K562 (cell line): ENCODE results near the gene RSPH9. TPM values are rescaled to one million over a fixed set of nuclear protein-coding genes. Genes with fewer than 3 reads are reported as not detected.
"Not testable (repeated sequence)": the region's sequence is repeated elsewhere in the genome, so short reads cannot be mapped to it uniquely, and the experiment has no call there.

Experiments
- ATAC-seq: fragments of 200-7000 bp; cut with Tn5 transposase; 3 replicates; pipeline ENCODE4 v1.9.1; 2020; ENCODE audit warnings: moderate library complexity
- BruUV-seq: library from RNA; stranded (reverse); fragments of 400-500 nt; replicated peaks from 2 replicates; lab custom pipeline; 2021; lab: Mats Ljungman, UMichigan
- CTCF ChIA-PET: fragments of 300-600 bp; formaldehyde crosslinking; extraction: SDS; loops from one replicate; lab custom pipeline; 2021; ENCODE audit warnings: low intra/inter-chr PET ratio; lab: Yijun Ruan, JAX
- POLR2A ChIA-PET: fragments of 300-600, 350-650 bp; sonication (Branson Sonifier 250); formaldehyde crosslinking; extraction: SDS; loops from one replicate; lab custom pipeline; 2021; ENCODE audit warnings: antibody characterized with exemption, inconsistent platforms; lab: Yijun Ruan, JAX
- DNase-seq, 4 experiments: peaks; one replicate each; pipeline versions ENCODE4 v3.0.0 to v3.0.0-alpha.2; 2011 to 2018; ENCODE audit warnings: low spot score in 3 of 4, mixed read lengths in 3 of 4; ENCODE audit errors: extremely low read depth in 1 of 4
- FAIRE-seq: peaks from 2 replicates; lab custom pipeline; 2011; peaks lifted over from hg19 to GRCh38; lab: Jason Lieb, UNC
- H2AFZ ChIP-seq: 2 replicates; pipeline ENCODE4 v1.6.0; 2011; ENCODE audit warnings: low read depth, low read length, control low read depth, inconsistent platforms
- H3K27ac ChIP-seq: fragments of 200-600 bp; 3 replicates; pipeline ENCODE4 v1.8.0; 2011; ENCODE audit warnings: low read depth, mild to moderate bottlenecking, control low read depth, inconsistent platforms, low read length, moderate library complexity, mixed read lengths; ENCODE audit errors: extremely low read depth
- H3K27me3 ChIP-seq, 2 experiments: fragments of 300-600 bp in 1 of 2; 2 replicates in 1 of 2; 3 replicates in 1 of 2; pipeline versions ENCODE4 v1.6.0 to v1.8.0; 2011; ENCODE audit warnings: inconsistent platforms in 2 of 2, low read length in 2 of 2, mild to moderate bottlenecking in 1 of 2, mixed read lengths in 1 of 2, moderate library complexity in 1 of 2; ENCODE audit not compliant: control insufficient read depth in 2 of 2, insufficient read depth in 2 of 2
- H3K36me3 ChIP-seq: fragments of 300-600 bp; 3 replicates; pipeline ENCODE4 v1.8.0; 2011; ENCODE audit warnings: mild to moderate bottlenecking, low read length, inconsistent platforms; ENCODE audit not compliant: control insufficient read depth, insufficient read depth
- H3K4me1 ChIP-seq, 2 experiments: fragments of 200-600 bp in 1 of 2; replicated peaks in 1 of 2; 2 replicates in 1 of 2; 3 replicates in 1 of 2; pipeline versions ENCODE4 v1.5.1 to v1.8.0; 2011; ENCODE audit warnings: inconsistent platforms in 2 of 2, low read length in 2 of 2, mild to moderate bottlenecking in 1 of 2, mixed read lengths in 1 of 2, moderate library complexity in 1 of 2; ENCODE audit not compliant: control insufficient read depth in 2 of 2, insufficient read depth in 2 of 2
- H3K4me2 ChIP-seq: 2 replicates; pipeline ENCODE4 v1.6.1; 2011; ENCODE audit warnings: low read length, control low read depth, inconsistent platforms, mixed read lengths; ENCODE audit not compliant: insufficient read depth
- H3K4me3 ChIP-seq: fragments of 200-600 bp; sonication (generic), shearing (Covaris generic); 2 replicates; pipeline ENCODE4 v1.5.1; 2016; ENCODE audit warnings: control low read depth, inconsistent platforms
- H3K79me2 ChIP-seq: fragments of 200-600 bp; 3 replicates; pipeline ENCODE4 v1.8.0; 2011; ENCODE audit warnings: low read length, inconsistent platforms; ENCODE audit not compliant: control insufficient read depth, insufficient read depth
- H3K9ac ChIP-seq, 2 experiments: 2 replicates each; pipeline versions ENCODE4 v1.6.0 to v1.6.1; 2011; ENCODE audit warnings: low read depth in 2 of 2, low read length in 2 of 2, control low read depth in 1 of 2, inconsistent platforms in 1 of 2, mild to moderate bottlenecking in 1 of 2, mixed read lengths in 1 of 2; ENCODE audit not compliant: insufficient read depth in 1 of 2
- H3K9me1 ChIP-seq: one replicate; pipeline ENCODE4 v1.6.0; 2011; ENCODE audit warnings: inconsistent platforms, mild to moderate bottlenecking, low read length, moderate library complexity; ENCODE audit not compliant: control insufficient read depth, insufficient read depth
- H3K9me3 ChIP-seq: replicated peaks from 2 replicates; pipeline ENCODE4 v1.5.1; 2011; ENCODE audit warnings: low read depth, low read length, inconsistent platforms; ENCODE audit not compliant: control insufficient read depth, insufficient read depth
- H4K20me1 ChIP-seq: replicated peaks from 2 replicates; pipeline ENCODE4 v1.6.1; 2011; ENCODE audit warnings: low read length, inconsistent platforms, mixed read lengths; ENCODE audit not compliant: control insufficient read depth, insufficient read depth
- CEBPB ChIP-seq: fragments of 450-650 bp; IDR thresholded peaks from 2 replicates; pipeline ENCODE4 v1.6.1; 2016; ENCODE audit warnings: missing genetic modification characterization, missing compliant biosample characterization
- NEUROD1 ChIP-seq: fragments of 150-350 bp; IDR thresholded peaks from 2 replicates; pipeline ENCODE4 v1.6.1; 2014; ENCODE audit warnings: borderline replicate concordance, low read length, low read depth; ENCODE audit not compliant: partially characterized antibody
- NR2C2 ChIP-seq, 2 experiments: fragments of 200-800 bp in 1 of 2; sonication (Bioruptor generic) in 1 of 2; sonication (generic) in 1 of 2; formaldehyde crosslinking in 1 of 2; IDR thresholded peaks; 2 replicates each; pipeline versions ENCODE4 v1.6.1 to v1.8.0; 2016 to 2022; ENCODE audit warnings: mild to moderate bottlenecking in 1 of 2, missing compliant biosample characterization in 1 of 2, missing genetic modification characterization in 1 of 2, missing genetic modification reagents in 1 of 2
- RBM17 ChIP-seq: fragments of 200-400 bp; formaldehyde crosslinking; IDR thresholded peaks from 2 replicates; pipeline ENCODE4 v1.6.1; 2017; ENCODE audit warnings: low read depth, mild to moderate bottlenecking, low read length, borderline replicate concordance
- ZNF197 ChIP-seq: fragments of 200-800 bp; sonication (Bioruptor generic); IDR thresholded peaks from 2 replicates; pipeline ENCODE4 v1.6.1; 2016; ENCODE audit warnings: low read depth, missing genetic modification characterization, missing compliant biosample characterization
- ZNF740 ChIP-seq, 3 experiments: fragments of 200-800 bp in 1 of 3; sonication (Bioruptor generic) in 1 of 3; sonication (generic) in 1 of 3; formaldehyde crosslinking in 1 of 3; IDR thresholded peaks; 2 replicates each; pipeline versions ENCODE4 v1.6.1 to v1.8.0; 2016 to 2022; ENCODE audit warnings: mild to moderate bottlenecking in 2 of 3, missing compliant biosample characterization in 2 of 3, missing genetic modification characterization in 2 of 3, missing genetic modification reagents in 1 of 3
- ZNF766 ChIP-seq: fragments of 200-800 bp; sonication (Bioruptor generic); conservative IDR thresholded peaks from 2 replicates; pipeline ENCODE4 v1.6.1; 2016; ENCODE audit warnings: missing genetic modification characterization, missing compliant biosample characterization
- WGBS: fragments of 100-300 bp; shearing (Covaris generic); methylation state at CpG from one replicate; pipeline ENCODE4 v1.1.6; 2016; ENCODE audit warnings: low coverage, mixed read lengths; ENCODE audit not compliant: insufficient coverage; ENCODE audit errors: missing lambda C conversion rate; 5-methylcytosine and 5-hydroxymethylcytosine counted together
- in situ Hi-C: fragments of 300-500 bp; cut with MboI; formaldehyde crosslinking; loops from 4 replicates; pipeline ENCODE4 v1.15.0; 2018; ENCODE audit warnings: inconsistent platforms, mixed read lengths
- intact Hi-C: fragments of 100-400 bp; cut with micrococcal nuclease; formaldehyde crosslinking; loops from 2 replicates; pipeline ENCODE4 v1.14.2; 2022
- polyA plus RNA-seq, 8 experiments: library from polyadenylated mRNA; depleted of rRNA in 4 of 8; stranded (reverse) in 5 of 8; unstranded in 3 of 8; fragments of >200 nt; fragmentation: Nextera tagmentation in 2 of 8; fragmentation: Illumina TruSeq in 1 of 8; extraction: Ambion mirVana in 2 of 8; extraction: Trizol in 1 of 8; gene quantifications; 2 replicates each; pipeline versions ENCODE4 v1.2.1 to v1.2.3, GENCODE V29; 2011 to 2014; ENCODE audit warnings: inconsistent platforms in 1 of 8, missing spikeins in 1 of 8
- total RNA-seq, 7 experiments: library from RNA; depleted of rRNA in 6 of 7; stranded (reverse); fragments of >200 nt in 6 of 7; fragmentation: Illumina TruSeq in 2 of 7; extraction: Trizol in 2 of 7; gene quantifications; 2 replicates each; pipeline versions ENCODE4 v1.2.1 to v1.2.3, GENCODE V29; 2011 to 2021; ENCODE audit warnings: low replicate concordance in 1 of 7
- TF ChIP-seq, protein P1 (sequence below): fragments of 250-450 bp; sonication (Bioruptor Pico); IDR thresholded peaks from 2 replicates; pipeline ENCODE4 v1.5.0; 2021; ENCODE audit warnings: mild to moderate bottlenecking, moderate library complexity

The RSPH9 gene
- total and polyA plus RNA-seq, 9 of the 15 experiments (the other 6 are each of a cell fraction or from before 2014, with no cell fraction given): 0.05 to 0.60 (median 0.39) TPM; not detected in 6

- H3K27me3 ChIP-seq, H3K9ac ChIP-seq, H3K27ac ChIP-seq, H3K9me3 ChIP-seq, DNase-seq, CTCF ChIA-PET, FAIRE-seq, H3K79me2 ChIP-seq, intact Hi-C loops, H3K9me1 ChIP-seq, in situ Hi-C loops, ATAC-seq, H3K4me3 ChIP-seq, H4K20me1 ChIP-seq, BruUV-seq, H3K36me3 ChIP-seq, H3K4me2 ChIP-seq: not testable (repeated sequence)
- Histone ChIP-seq H3K4me1 (peaks cover 13 to 45% of the 10 kb centered on the region in 2 experiments), H2AFZ (peak overlapping the region; percentile 98; the same call in 1 of the 2 replicates)
- peak; percentile 50 for TF ChIP-seq CEBPB (tag)
- POLR2A ChIA-PET: interaction anchor here (1.0 to 2.9 kb wide), 2 partner anchors 12 to 18 kb away, joined by 3 to 10 read pairs; no protein-coding TSS in a partner anchor
- 83% methylated on average over 7 of the region's 10 CpGs for WGBS
These were observed 56.2 kb downstream of the RSPH9 start for GRCh38 chr6:43700939-43701560.

GRCh38 chr6:43702171-43702533, 57.3 kb downstream of the RSPH9 start:
- DNase-seq (no peak), FAIRE-seq (no peak), ATAC-seq (peak; percentile 21; the same call in 2 of the 3 replicates)
- Histone ChIP-seq H3K9me3 (no peaks in the 10 kb centered on the region), H3K4me3 (no peak overlapping the region), H3K4me2 (peak overlapping the region; percentile 71), H3K79me2 (no peaks in the 10 kb centered on the region), H3K4me1 (peaks cover 13 to 55% of the 10 kb centered on the region in 2 experiments), H3K27ac (peak overlapping the region; percentile 75), H3K27me3 (no peaks in the 10 kb centered on the region), H3K9me1 (no peaks in the 10 kb centered on the region), H3K36me3 (no peaks in the 10 kb centered on the region), H3K9ac (peak overlapping the region; percentile 69 to 80; a peak in 3 of 4 replicates), H4K20me1 (no peaks in the 10 kb centered on the region), H2AFZ (peak overlapping the region; percentile 98)
- CTCF ChIA-PET: interaction anchor here (0.6 to 0.8 kb wide), 2 partner anchors 56 to 69 kb away, joined by 3 read pairs; no protein-coding TSS in a partner anchor
- POLR2A ChIA-PET: interaction anchor here (0.6 to 2.9 kb wide), 3 partner anchors 11 to 81 kb away, joined by 3 to 10 read pairs (median 3); partner anchors contain the start of gene MRPS18A
- TF ChIP-seq RBM17: no peak
- no peak for TF ChIP-seq NR2C2 (CRISPR knock-in tag; IDR thresholded peaks at IDR 0.05)
- TF ChIP-seq NR2C2 (tag; IDR thresholded peaks at IDR 0.05): no peak
- TF ChIP-seq, protein P1, sequence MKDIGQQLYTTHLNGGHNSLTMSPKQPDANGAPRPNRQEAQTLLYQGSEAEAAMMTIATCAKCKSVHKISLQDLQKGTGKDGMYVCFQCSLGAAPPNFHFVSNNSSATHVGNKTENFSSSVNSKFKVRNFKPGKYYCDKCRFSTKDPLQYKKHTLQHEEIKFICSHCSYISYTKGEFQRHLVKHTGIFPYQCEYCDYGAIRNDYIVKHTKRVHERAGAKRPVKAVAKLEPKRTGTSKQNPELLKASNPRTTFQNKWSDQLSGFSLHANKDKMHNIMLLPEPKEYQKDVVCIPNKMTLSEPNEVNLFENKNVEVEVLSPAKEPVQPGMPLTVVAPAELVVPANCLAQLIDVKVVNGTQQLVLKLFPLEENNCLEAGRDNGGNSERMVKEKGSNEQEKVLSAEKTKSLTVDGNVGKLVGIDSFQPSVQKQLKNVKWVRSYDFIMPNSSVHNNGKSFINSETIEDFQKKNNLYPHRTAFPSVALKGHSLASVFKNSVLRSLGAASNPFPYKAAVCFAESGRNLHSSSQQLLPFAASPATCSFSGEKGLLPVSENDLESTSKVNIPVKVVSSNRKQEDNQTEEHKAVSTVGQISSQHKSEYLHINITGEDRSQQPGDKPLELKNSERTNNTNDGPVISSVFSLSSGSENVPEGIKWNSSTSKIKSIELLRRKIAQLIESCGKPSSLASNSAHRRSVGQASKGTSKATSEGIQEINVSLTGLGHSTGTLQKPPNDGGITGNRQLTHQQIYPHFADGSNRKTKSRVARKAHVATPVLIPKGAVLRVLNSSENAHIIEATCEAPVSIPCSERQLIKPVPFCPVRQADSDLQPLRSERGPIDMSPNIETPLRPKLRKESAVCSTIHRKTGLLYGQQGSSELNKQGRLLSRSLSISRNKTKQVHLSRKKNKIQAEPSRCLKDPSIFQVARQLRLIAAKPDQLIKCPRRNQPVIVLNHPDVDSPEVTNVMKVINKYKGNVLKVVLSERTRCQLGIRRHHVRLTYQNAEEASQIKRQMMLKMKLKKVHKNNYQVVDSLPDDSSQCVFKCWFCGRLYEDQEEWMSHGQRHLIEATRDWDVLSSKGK (CRISPR knock-in tag): no peak
- no peak for TF ChIP-seq NEUROD1
- 0 out of 2 replicates have a peak, but pooled peaks have one; percentile 54 for TF ChIP-seq ZNF197 (CRISPR knock-in tag)
- no peak for TF ChIP-seq ZNF766 (CRISPR knock-in tag)
- no peak for TF ChIP-seq ZNF740 (CRISPR knock-in tag; IDR thresholded peaks at IDR 0.05)
- no peak for TF ChIP-seq ZNF740 (tag; IDR thresholded peaks at IDR 0.05)
- in situ Hi-C loops: no loop called here
- intact Hi-C loops: no loop called here
- no TSS peak for BruUV-seq
- 7% methylated on average over 2 of the region's 2 CpGs for WGBS
